ENCODE measurements around the gene CYTH3. TPM values are rescaled to one million over a fixed set of nuclear protein-coding genes. Genes with fewer than 3 reads are reported as not detected.
A peak's percentile ranks its signal among the peaks of the same experiment; 100 is the strongest.
"Not testable (repeated sequence)": the region's sequence is repeated elsewhere in the genome, so short reads cannot be mapped to it uniquely, and the experiment has no call there.

CYTH3 gene
- total and polyA plus RNA-seq, 5 donors, result 23.5 to 40.2 (median 29.1) TPM

DNA sequence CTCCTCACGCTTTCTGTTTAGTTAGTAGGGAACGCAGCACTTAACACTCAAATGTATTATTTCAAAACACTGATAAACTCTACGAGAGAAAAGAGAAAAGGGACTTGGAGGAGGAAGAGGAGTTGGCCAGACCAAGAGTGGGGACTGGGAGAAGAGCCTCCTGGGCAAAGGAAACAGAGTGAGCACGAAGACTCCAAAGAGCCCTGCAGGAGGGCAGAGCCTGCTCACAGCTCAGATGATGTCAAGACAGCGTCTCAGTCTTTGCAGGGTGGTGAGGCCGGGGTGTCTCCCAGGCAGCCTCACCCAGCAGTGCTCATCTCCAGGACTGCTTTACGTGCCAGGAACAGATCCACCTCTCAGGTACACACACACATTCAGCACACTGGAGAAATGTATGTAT lies 41.2 kb downstream of the CYTH3 start:
- Histone ChIP-seq H3K9me3 (ENCODE audit: control insufficient read depth, low read length) (no peaks in the 10 kb centered on the region), H3K27ac (ENCODE audit: low read length) (no peak overlapping the region), H3K4me1 (ENCODE audit: control insufficient read depth, insufficient read depth, low read length) (peaks cover 18% of the 10 kb centered on the region), H3K4me3 (ENCODE audit: low read length) (no peak overlapping the region), H3K27me3 (ENCODE audit: control insufficient read depth, insufficient read depth) (no peaks in the 10 kb centered on the region)
- ATAC-seq, result no peak
- WGBS, result 64% methylated on average over 7 of the region's 7 CpGs
- no peak for DNase-seq
- intact Hi-C loops (cut with DNase I), result no loop called here

DNA sequence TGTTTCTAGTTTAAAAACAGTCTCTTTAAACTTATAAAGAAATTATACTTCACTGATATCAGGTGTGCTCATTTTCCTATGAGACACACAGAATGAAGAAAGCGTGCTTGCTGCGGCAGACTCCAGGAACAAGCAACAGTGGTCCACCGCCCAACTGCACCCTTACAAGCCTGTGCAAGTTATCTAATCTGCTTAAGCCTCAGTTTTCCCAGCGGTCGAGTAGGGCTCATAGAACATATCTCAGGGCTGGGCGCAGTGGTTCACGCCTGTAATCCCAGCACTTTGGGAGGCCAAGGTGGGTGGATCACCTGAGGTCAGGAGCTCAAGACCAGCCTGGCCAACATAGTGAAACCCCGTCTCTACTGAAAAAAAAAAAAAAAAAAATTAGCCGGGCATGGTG lies 43.1 kb downstream of the CYTH3 start:
- peak in 1 of 2 donors; percentile 31 for ATAC-seq
- Histone ChIP-seq H3K27ac (ENCODE audit: low read length) (peak overlapping the region; percentile 42), H3K4me1 (ENCODE audit: control insufficient read depth, insufficient read depth, low read length) (peaks cover 20% of the 10 kb centered on the region)
- not testable (repeated sequence) for H3K4me3 ChIP-seq (ENCODE audit: low read length); H3K27me3 ChIP-seq (ENCODE audit: control insufficient read depth, insufficient read depth); H3K9me3 ChIP-seq (ENCODE audit: control insufficient read depth, low read length)
- intact Hi-C loops (cut with DNase I), result loop anchor here in 1 of 4 donors (10.0 kb wide), 1 partner anchor 64 kb away; no protein-coding TSS in a partner anchor
- 49% methylated on average over 9 of the region's 9 CpGs for WGBS
- peak in 1 of 3 donors; percentile 33 for DNase-seq

DNA sequence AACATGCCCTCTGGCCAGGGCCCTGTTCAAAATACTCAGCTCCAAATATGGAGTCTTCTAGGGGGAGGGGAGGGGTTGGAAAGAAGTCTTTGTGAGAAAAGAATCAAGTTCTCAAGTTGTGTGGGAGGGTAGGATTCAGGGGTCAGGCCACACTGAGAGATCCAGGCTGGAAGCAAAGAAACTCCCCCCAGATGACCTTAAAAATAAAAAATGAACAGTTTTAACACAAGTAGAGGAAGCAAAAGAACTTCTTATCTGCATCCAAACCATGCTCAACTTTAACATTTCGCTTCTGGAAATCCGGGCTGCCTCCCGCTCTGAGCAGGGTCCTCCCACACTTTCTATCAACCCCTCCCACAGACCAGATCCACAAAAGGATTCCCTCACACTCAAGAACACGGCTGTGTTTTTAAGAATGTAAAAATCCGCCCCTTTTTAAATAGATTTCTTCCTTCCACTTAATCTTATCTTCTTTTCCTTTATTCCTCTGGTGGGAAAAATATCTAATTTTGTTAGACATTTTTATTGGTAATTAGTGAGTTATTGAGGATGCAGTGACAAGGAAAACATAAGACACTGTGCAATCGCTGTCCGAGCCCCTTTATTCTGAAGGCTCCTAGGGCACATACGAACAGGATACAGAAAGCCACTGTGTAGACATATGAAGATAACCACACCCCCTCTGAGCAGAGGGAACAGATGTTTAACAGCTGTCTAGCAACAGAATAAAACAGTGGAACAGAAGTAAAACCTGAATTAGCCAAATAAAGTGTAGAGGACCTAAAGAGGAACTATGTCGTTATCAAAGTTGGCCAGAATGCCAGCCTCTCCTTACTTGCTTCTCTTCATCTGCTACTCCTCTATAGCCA lies 43.8 kb downstream of the CYTH3 start:
- H3K9me3 ChIP-seq (ENCODE audit: control insufficient read depth, low read length), result no peaks in the 10 kb centered on the region
- H3K4me3 ChIP-seq (ENCODE audit: low read length), result peak overlapping the region; percentile 13
- H3K4me1 ChIP-seq (ENCODE audit: control insufficient read depth, insufficient read depth, low read length), result peaks cover 22% of the 10 kb centered on the region
- ATAC-seq (peak; percentile 68 to 83), DNase-seq (peak in 2 of 3 donors; percentile 34 to 40)
- WGBS, result 10% methylated on average over 9 of the region's 9 CpGs
- H3K27me3 ChIP-seq (ENCODE audit: control insufficient read depth, insufficient read depth), result no peaks in the 10 kb centered on the region
- peak overlapping the region; percentile 78 for H3K27ac ChIP-seq (ENCODE audit: low read length)
- intact Hi-C loops (cut with DNase I), result loop anchor here in 1 of 4 donors (10.0 kb wide), 1 partner anchor 64 kb away; no protein-coding TSS in a partner anchor

DNA sequence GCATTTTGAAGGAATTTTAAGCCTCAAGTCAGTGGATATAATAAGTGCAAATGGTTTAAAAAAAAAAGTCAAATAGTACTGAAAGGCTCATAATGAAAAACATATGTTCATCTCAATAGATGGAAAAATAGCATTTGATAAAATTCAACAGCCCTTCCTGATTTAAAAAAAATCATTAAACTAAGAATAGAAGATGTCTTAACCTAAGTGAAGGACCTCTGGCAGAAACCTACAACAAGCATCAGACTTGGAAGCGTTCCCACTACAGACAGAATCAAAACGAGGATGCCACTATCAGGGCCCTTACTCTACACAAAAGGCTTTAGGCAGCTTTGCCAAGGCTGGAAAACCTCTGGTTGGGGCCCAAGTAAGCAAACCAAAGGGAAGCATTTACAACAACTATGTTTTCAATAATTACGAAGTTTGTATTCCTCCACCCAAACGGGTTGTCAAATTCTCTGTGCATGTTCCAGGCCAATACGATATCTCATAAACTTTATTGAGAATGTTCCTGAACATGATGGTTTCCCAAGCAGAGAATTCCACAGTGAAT lies 45.1 kb downstream of the CYTH3 start:
- intact Hi-C loops (cut with DNase I), result loop anchor here in 1 of 4 donors (10.0 kb wide), 1 partner anchor 63 kb away; no protein-coding TSS in a partner anchor
- ATAC-seq (peak; percentile 43 to 47), DNase-seq (peak in 2 of 3 donors; percentile 23 to 60)
- peak overlapping the region; percentile 97 for H3K27ac ChIP-seq (ENCODE audit: low read length)
- H3K4me3 ChIP-seq (ENCODE audit: low read length), result no peak overlapping the region
- no peaks in the 10 kb centered on the region for H3K9me3 ChIP-seq (ENCODE audit: control insufficient read depth, low read length)
- H3K27me3 ChIP-seq (ENCODE audit: control insufficient read depth, insufficient read depth), result no peaks in the 10 kb centered on the region
- 14% methylated on average over 5 of the region's 5 CpGs for WGBS
- peaks cover 20% of the 10 kb centered on the region for H3K4me1 ChIP-seq (ENCODE audit: control insufficient read depth, insufficient read depth, low read length)

DNA sequence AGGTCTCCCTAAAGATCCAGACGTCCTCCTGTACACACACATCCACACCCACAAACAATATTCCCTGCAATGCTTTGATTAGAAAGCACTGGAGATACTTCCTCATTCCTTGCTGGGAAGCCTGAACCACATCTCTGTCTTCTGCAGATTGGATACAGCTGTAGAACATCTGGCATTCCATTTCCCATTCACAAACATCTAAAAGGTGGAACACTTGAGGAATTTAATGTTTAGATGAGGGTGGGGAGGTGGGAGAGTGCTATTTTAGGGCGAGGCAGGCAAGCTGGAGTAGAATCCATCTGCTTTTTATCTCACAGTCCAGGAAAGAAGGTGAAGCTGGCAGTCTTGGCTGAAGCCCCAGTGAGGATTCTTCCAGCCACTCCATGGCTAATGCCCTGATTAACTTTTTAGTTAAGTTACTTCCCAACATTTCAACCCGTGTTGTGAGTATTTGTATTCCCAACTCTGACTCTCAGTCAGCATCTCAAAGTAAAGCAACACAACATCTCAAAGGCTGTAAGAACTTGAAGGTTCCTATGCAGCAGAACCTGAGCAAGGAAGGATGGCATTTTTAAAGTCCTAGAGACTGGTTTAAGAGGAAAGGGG lies 46.1 kb downstream of the CYTH3 start:
- intact Hi-C loops (cut with DNase I), result loop anchor here in 1 of 4 donors (10.0 kb wide), 1 partner anchor 61 kb away; no protein-coding TSS in a partner anchor
- ATAC-seq (no peak), DNase-seq (no peak)
- 31% methylated on average over 3 of the region's 3 CpGs for WGBS
- peaks cover 15% of the 10 kb centered on the region for H3K4me1 ChIP-seq (ENCODE audit: control insufficient read depth, insufficient read depth, low read length)
- peak overlapping the region; percentile 82 for H3K27ac ChIP-seq (ENCODE audit: low read length)
- H3K4me3 ChIP-seq (ENCODE audit: low read length), result no peak overlapping the region
- H3K9me3 ChIP-seq (ENCODE audit: control insufficient read depth, low read length), result no peaks in the 10 kb centered on the region
- H3K27me3 ChIP-seq (ENCODE audit: control insufficient read depth, insufficient read depth), result no peaks in the 10 kb centered on the region

DNA sequence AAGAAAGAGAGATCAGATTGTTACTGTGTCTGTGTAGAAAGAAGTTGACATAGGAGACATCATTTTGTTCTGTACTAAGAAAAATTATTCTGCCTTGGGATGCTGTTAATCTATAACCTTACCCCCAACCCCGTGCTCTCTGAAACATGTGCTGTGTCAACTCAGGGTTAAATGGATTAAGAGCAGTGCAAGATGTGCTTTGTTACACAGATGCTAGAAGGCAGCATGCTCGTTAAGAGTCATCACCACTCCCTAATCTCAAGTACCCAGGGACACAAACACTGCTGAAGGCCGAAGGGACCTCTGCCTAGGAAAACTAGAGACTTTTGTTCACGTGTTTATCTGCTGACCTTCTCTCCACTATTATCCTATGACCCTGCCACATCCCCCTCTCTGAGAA lies 49.0 kb downstream of the CYTH3 start:
- not testable (repeated sequence) for H3K9me3 ChIP-seq (ENCODE audit: control insufficient read depth, low read length); H3K4me3 ChIP-seq (ENCODE audit: low read length); ATAC-seq; DNase-seq; H3K27me3 ChIP-seq (ENCODE audit: control insufficient read depth, insufficient read depth); H3K27ac ChIP-seq (ENCODE audit: low read length)
- peaks cover 14% of the 10 kb centered on the region for H3K4me1 ChIP-seq (ENCODE audit: control insufficient read depth, insufficient read depth, low read length)
- WGBS, result 42% methylated on average over 4 of the region's 4 CpGs
- intact Hi-C loops (cut with DNase I), result loop anchor here in 1 of 4 donors (10.0 kb wide), 1 partner anchor 59 kb away; no protein-coding TSS in a partner anchor

DNA sequence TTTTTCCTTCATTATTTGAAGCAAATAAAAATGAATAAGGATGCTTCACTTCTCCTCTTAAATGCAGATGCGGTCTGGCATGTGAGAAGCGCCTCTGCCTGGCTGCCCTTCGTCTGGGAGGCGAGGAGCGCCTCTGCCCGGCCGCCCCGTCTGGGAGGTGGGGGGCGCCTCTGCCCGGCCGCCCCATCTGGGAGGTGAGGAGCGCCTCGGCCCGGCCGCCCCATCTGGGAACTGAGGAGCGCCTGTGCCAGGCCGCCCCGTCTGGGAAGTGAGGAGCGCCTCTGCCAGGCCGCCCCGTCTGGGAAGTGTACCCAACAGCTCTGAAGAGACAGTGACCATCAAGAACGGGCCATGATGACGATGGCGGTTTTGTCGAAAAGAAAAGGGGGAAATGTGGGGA lies 49.4 kb downstream of the CYTH3 start:
- not testable (repeated sequence) for ATAC-seq; H3K4me3 ChIP-seq (ENCODE audit: low read length); DNase-seq; H3K9me3 ChIP-seq (ENCODE audit: control insufficient read depth, low read length); H3K27me3 ChIP-seq (ENCODE audit: control insufficient read depth, insufficient read depth)
- 94% methylated on average over 23 of the region's 25 CpGs for WGBS
- peak overlapping the region; percentile 66 for H3K27ac ChIP-seq (ENCODE audit: low read length)
- H3K4me1 ChIP-seq (ENCODE audit: control insufficient read depth, insufficient read depth, low read length), result peaks cover 14% of the 10 kb centered on the region
- intact Hi-C loops (cut with DNase I), result loop anchor here in 1 of 4 donors (10.0 kb wide), 1 partner anchor 58 kb away; no protein-coding TSS in a partner anchor

DNA sequence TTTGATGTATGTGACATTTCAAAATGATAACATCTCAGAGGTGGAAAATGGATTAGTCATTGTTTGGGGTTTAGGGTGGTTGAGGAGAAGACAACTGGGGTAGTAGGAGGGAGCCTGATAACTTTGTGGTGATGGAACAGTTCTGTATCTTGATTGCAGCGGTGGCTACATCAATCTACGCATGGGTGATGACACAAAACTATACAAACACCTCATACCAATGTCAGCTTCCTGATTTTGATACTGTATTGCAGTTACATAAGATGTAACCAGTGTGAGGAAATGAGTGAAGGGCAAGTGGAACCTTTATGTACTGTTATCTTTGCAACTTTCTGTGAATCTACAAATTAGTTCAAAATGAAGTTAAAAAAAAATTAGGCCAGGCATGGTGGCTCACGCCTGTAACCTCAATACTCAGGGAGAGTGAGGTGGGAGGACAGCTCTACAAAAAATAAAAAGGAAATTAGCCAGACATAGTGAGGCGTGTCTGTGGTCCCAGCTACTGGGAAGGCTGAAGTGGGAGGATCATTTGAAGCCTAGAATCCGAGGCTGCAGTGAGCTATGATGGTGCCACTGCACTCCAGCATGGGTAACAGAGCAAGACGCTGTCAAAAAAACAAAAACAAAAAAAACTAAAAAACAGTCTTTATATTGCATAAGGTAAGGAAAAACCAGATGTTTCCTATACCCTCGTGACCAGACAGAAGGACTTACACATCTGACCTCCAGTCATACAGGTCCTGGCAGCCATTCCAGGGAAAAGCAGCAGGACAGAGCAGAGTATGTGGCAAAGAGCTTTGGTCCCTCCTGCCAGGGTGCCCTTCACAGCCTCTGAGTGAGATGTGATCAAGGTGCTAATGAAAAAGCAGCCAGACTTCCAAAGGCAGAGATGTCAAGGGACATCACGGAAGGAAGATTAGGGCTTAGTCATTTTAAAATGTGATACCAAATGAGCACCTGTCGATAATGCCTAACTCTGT lies 50.8 kb downstream of the CYTH3 start:
- 55% methylated on average over 9 of the region's 9 CpGs for WGBS
- ATAC-seq (peak; percentile 62 to 67), DNase-seq (peak in 1 of 3 donors; percentile 55)
- H3K27ac ChIP-seq (ENCODE audit: low read length), result peak overlapping the region; percentile 63
- intact Hi-C loops (cut with DNase I), result loop anchor here in 1 of 4 donors (10.0 kb wide), 1 partner anchor 57 kb away; no protein-coding TSS in a partner anchor
- no peaks in the 10 kb centered on the region for H3K27me3 ChIP-seq (ENCODE audit: control insufficient read depth, insufficient read depth)
- no peaks in the 10 kb centered on the region for H3K9me3 ChIP-seq (ENCODE audit: control insufficient read depth, low read length)
- no peak overlapping the region for H3K4me3 ChIP-seq (ENCODE audit: low read length)
- H3K4me1 ChIP-seq (ENCODE audit: control insufficient read depth, insufficient read depth, low read length), result peaks cover 12% of the 10 kb centered on the region

DNA sequence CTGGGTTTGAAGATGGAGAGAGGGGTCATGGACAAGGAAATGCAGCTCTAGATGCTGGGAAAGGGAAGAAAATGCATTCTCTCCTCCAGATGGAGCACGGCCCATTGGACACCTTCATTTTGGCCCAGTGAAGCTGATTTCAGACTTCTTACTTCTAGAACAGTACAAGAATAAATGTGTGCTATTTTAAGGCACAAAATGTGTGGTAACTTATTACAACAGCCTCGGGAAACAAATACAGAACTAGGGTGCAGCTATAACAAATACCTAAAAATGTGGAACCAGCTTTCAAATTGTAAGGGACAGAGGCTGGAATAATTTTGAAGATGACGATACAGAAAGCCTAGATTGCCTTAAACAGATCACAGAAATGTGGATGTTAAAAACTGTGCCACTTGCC lies 54.1 kb downstream of the CYTH3 start:
- intact Hi-C loops (cut with DNase I), result no loop called here
- Histone ChIP-seq H3K27ac (ENCODE audit: low read length) (no peak overlapping the region), H3K9me3 (ENCODE audit: control insufficient read depth, low read length) (no peaks in the 10 kb centered on the region), H3K4me3 (ENCODE audit: low read length) (no peak overlapping the region), H3K27me3 (ENCODE audit: control insufficient read depth, insufficient read depth) (no peaks in the 10 kb centered on the region), H3K4me1 (ENCODE audit: control insufficient read depth, insufficient read depth, low read length) (peaks cover 4% of the 10 kb centered on the region)
- WGBS, result 60% methylated on average over 3 of the region's 3 CpGs
- DNase-seq (no peak), ATAC-seq (peak in 1 of 2 donors; percentile 34)

DNA sequence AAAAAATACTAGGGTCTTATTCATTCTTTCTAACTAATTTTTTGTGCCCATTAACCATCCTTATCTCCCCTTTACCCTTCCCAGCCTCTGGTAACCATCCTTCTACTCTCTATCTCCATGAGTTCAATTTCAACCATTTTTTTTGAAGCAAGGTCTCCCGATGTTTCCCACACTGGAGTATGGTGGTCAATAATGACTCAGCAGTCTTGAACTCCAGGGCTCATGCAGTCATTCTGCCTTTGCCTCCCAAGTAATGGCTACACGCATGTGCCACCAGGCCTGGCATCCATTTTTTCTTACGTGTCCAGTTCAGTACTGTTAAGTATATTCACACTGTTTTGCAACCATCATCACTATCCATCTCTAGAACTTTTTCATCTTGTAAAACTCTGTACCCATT lies 60.4 kb downstream of the CYTH3 start:
- 97% methylated on average over 3 of the region's 3 CpGs for WGBS
- peaks cover 14% of the 10 kb centered on the region for H3K4me1 ChIP-seq (ENCODE audit: control insufficient read depth, insufficient read depth, low read length)
- DNase-seq, result no peak
- no peak overlapping the region for H3K4me3 ChIP-seq (ENCODE audit: low read length)
- no peaks in the 10 kb centered on the region for H3K27me3 ChIP-seq (ENCODE audit: control insufficient read depth, insufficient read depth)
- intact Hi-C loops (cut with DNase I), result no loop called here
- no peak for ATAC-seq
- no peak overlapping the region for H3K27ac ChIP-seq (ENCODE audit: low read length)
- H3K9me3 ChIP-seq (ENCODE audit: control insufficient read depth, low read length), result no peaks in the 10 kb centered on the region

Measured in right cardiac atrium (tissue), 5 donors.